Activated CD4-positive, alpha-beta T cell treated with anti-CD3 and anti-CD28 coated beads, Interleukin-2, amount 50 U/mL, for 48 hours (primary cell): Measurements from ENCODE around the gene VAC14.

Experiments used
- DNase-seq, 2 experiments: peaks; one replicate each; pipeline ENCODE4 v3.0.0-alpha.2; 2020

Gene VAC14

DNA sequence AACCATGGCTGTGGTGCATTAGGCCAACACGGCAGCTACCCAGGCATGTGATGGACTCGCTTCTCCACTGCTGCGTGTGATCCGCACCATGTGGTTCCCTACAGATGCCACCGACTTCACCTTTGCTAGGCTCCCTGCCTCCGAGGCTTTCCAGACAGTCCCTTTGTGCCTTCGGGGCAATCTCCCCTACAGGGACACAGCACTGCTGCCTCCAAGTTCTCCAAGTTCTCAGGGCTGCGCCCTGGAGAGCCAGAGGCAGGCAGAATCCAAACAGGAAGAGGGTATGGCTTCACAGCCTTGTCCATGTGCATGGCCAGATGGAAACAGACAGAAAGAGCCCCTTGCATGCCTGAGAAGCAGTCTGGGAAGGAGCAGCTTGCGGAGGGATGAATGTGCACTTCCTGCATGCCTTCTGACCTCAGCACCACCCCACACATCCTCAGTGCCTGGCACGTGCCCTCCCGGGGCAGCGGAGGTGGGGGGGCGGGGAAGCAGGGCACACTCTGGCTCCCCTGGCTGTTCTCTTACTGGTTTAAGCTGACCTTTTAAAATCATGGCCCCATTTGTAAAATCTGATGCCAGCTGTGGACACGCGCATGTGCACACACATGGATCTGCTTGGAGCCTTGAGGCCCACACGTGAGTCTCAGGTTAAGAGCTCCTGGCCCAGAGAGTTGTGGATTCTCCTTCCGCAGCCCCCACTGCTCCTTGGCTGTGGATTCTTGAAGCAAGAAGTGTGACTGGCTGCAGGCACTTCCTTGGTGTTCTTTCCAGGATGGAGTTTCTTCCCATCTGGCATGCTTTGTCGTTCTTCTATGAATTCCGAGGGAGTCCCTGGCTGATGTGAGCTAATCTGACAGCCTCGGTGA lies 59.8 kb downstream of the VAC14 start:
- no peak for DNase-seq

DNA sequence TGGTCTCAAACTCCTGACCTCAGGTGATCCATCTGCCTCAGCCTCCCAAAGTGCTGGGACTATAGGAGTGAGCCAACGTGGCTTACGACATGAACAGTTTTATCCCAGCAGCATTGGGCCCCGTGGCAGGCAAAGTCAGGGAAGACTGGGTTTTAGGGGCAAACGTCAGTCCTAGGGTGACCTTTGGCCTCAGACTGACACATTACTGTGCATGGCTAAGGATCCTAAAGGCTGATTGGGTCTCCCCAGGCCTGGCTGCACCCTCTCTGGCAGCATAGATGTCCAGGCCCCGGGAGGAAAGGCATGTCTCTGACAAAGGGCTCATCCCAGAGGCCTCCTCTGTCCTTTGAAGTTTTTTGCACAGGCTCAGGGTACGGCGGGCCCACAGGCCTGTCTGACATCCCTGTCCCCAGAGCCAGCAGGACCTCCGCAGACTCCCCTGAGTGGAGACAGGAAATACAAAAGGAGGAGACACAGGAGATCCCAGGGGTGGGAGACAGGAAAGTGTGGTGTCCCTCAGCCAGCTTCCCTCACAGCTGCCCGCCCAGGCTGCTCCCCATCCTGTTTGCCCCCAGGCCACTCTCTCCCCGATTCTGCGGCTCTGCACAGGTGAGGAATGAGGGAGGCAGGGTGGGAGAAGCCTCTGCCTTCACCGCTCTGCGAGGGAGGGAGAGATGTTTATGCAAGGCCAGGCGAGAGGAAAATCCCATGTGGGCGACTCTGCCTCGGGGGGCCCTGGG lies 60.6 kb downstream of the VAC14 start:
- DNase-seq = no peak

DNA sequence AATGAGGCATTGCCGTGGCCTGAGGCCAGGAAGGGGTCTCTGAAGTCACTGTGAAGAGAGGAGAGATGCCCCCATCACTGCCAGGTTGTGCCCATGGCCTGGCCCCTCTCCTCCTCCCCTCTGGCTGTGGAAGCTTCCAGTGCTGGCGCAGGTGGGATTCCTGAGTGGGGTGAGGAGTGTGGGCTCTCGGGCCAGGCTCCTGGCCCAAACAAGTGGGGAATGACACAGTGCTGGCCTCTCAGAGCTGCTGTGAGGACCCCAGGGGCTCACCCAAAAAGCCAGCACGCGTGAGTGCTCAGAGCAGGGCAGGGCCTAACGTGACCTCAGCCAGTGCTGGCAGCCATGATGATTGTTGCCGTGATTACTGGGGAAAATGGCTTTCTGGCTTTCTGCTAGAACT lies 61.6 kb downstream of the VAC14 start:
- no peak for DNase-seq

DNA sequence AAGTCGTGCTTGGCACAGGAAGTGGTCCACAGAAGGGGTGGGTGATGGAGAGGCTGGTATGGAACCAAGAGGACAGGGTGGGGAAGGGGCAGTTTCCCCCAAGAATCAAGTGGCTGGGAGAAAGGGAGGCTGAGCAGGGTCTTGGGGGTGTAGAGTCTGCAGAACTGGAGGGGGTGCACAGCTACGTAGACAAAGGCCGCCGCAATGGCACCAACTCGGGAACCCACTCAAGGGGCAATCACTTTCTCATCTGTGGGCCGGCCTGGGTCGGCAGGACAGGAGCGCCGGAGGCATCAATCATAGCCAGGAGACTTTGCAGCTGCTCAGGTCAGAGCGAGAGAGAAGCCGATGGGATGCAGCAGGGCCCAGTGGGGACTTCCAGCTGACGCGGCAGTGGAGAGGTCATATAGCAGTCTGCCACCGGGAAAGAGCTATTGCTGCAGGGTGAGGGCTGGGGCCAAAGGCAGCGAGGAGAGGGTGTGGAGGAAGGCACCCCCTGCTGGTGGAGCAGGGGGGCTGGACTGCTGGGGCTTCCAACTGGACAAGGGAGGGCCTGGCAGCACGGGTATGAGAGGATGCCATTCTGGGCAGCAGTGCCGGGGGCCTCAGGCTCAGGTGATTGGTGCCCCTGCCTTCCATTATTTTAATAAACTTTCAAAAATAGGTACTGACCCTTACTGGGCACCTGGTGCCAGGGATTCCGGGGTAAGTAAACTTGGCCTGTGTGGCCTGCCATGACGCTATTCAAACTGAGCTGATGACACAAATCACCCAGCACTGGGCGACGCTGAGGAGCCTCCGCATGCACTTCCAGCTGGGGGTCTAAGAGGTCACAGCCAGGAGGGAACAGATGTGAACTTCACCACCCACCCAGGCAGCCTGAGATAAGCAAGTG lies 62.6 kb downstream of the VAC14 start:
- DNase-seq = peak; percentile 25 to 51

DNA sequence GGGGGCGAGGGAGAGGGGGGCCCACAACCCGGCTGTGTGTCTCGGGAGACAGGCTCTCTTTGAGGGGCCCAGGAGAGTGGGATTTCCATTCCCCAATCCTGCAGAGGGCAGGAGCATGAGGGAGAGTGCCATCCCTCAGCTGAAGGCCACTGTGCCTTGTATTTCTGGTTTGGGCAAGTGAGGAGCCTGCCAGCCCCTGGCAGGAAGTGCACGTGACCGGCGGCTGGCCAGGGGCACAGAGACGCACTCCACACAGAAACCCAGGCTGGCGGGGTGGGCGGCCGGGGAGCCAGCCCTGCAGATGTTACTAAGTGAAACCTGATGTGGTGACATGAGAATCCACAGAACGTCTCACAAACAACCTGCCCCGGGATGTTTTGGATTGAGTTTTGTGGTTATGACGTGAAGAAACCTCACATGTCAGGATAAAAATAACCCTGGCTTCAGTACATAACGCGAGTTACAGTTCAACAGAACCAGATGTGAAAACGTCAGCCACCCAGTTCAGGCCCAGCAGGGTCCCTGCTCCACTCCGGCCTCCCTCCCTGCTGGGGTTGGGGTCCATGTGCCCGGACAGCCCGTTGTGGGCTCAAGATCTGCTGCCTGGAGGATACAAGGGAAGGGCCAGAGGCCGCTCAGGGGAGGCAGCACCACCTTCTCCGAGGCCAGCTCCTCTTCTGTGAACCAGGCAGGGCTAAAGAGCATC lies 63.4 kb downstream of the VAC14 start:
- peak; percentile 79 to 84 for DNase-seq

DNA sequence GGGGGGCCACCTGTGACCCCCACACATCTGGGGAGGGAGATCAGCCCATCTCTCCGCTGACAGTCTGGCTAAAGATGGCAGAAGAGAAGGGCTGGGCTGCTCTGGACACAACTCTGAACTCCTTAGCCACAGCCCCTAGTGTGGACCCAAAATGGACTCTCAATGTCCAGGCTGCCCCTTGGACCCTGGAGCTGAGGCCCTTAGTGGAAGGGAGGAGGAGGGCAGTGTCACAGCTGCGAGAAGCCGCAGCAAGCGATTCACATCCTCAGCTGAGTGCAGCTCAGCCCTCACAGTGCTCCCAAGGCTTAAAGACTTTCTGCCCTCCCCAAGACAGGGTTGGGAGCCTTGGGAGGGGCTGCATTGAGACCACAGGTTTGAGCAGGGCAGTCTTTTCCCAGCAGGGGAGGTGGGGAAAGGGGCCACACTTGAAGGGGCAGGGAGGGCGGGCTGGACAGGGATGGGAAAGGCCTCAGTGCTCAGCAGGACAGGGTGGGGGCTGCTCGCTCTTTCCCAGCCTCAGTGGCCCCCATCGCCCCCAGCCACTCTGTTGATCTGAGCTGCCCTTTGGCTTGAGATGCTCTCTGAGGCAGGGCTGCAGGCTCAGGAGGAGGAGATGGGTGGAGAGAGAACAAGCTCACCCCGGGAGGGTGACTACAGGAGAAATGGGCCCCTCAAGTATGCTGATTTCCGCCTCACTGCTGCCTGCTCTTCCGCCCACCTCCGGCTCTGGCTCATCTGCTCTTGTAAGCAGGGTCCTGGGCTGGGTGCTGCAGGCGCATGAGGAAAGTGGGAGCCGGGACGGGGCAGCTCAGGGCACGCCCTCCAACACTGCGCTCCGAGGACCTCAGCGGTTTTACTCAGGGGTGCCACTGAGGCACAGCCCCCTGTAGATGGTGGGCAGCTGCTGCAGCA lies 64.2 kb downstream of the VAC14 start:
- DNase-seq = peak in 1 of 2 experiments; percentile 16

DNA sequence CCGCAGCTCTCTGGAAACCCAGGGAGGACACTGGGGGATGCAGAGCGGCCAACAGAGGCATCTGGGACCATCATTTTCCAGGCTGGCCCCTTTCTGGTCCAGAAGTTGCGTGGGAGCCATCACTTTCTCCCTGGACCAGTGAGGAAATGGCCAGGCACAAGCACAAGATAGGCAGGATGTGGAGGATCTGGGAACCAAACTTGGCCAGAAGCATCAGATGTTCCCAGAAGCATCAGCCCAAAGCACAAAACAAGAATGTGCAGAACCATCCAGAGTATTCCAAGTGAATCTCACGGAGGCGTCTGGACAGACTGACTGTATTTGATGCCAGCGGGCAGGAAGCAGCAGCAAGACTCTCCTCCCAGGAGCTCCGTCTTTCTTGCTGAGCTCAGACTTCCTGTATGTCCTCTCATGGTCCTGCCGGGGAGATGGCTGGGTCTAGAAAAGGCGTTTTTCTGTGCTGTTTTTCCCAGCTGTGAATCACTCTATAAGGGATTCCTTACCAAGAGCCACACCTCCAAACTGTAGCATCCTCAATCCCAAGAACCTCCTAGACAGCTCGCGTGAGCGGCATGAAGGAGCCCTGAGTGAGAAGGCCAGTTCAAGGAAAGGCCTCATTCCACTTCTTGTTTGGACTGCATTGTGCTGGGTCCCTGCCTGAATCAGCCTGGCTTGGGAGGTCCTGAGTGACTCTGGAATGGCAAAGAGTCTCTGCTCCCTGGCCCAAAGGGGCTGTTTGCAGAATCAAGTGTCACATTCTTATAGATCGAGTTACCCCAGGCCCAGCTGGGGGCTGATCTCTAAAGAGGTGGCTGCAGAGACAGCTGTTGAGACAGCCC lies 65.6 kb downstream of the VAC14 start:
- DNase-seq = no peak

DNA sequence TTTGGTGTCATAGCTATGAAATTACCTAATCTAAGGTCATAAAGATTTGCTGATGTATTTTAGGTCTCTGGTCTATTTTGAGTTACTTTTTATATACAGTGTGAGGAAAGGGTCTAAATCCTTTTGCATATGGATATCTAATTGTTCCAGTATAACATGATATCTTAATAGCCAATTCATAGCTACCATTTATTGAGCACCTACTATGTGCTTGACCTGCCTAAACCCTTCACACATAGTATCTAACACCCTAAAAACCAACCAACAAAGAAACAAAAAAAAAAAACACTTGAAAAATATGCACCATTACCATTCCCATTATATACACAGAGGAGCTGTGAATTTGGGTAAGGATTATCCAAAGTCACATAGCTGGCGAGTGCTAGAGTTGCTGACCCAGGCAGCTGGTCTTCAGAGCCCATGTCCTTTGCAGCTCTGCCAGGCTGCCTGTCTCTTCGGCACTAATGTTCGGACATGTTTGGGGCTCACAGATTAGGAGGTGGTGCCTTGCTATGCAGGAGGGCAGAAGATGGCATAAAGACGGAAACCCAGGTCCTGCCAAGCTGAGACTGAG lies 66.3 kb downstream of the VAC14 start:
- no peak for DNase-seq

DNA sequence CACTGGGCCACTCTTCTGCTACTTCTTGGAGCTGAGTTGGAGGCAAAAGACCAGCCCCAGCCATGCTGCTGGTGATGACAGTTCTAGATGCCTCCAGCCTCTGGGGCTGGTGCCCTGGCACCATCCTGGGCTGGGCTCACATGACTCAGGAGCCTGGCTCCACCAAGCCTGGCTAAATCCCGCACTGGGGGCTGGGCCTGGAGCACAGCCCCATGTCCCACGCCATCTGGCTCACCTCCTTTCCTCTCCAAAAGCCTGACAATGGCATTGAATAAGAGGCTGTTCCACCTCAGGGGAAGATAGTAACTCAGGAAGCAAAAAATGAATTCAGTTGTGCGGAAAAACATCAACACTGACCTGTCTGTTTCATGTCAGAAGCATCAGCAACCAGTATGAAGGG lies 70.0 kb downstream of the VAC14 start:
- no peak for DNase-seq

DNA sequence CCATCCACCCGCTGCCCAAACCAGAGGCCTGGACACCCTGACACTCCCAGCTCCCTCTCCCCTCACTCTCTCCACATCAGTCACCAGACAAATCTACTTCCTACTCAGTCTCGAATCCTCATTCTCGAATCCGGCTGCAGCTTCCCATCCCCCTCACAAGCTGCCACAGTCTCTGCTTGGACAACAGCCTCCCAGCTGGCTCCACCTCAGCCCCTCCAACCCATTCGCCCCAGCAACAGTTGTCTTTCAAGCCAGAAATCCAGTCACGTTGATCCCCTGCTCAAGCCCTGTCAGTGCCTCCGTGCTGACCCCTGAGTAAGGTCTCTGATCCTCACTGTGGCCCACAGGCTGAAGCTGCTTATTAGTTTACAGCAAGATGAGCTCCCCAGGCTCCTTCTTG lies 70.9 kb downstream of the VAC14 start:
- no peak for DNase-seq

DNA sequence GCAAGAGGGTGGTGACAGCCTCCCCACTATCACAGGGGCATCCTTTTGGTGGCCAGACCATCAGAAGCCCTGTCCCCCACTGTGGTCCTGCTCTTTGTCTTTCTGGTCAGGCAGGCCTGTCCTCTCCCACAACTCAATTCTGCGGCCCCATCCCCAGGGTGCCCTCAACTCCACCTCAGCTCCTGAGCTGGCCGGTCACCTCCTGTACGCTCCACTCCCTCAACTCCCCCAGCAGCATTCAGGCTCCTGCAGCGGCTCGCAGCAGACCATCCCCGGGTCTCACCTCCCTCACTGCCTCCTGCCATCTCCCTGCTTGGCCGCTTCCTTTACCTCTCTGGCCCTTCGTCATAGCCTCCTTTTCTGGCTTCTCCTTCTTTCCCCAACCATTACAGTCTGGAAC lies 71.7 kb downstream of the VAC14 start:
- no peak for DNase-seq

DNA sequence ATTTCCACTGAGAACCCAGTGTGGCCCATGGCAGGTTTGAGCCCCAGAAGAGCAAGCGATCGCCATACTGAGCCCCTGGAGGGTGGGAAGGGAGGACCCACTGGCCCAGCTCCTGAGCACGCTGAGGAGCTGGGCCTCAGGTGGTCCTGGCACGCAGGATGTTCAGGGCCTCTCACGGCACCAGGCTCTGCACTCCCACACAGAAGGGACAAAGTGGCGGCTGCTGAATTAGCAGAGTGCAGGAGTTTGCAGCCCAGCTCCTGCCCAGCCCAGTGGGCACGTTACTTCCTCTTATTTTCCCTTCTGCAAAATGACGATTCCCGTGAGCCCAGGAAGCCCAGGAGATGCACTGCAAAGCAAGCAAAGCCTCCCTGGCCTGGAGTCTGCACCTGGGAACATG lies 72.8 kb downstream of the VAC14 start:
- no peak for DNase-seq

DNA sequence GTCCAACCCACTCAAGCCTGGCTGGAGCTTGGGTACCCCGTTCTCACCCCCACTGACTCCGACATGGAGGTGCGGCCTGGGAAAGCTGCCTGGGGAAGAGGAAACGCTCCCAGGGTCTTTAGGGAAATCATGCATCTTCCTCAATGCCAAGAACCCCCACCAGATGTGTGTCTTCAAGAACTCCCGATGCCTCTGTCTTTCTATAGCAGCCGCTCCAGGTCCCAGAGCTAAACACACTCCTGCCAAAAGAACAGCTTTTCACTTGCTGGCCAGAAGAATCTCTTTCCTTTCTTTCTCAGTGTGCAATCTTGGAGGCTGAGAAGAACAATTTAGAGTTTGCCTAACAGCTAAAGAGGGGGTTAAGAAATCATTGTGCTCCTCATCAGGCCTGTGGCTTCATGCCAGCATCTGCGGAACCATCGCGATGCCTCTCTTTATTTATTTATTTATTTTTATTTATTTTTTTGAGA lies 74.0 kb downstream of the VAC14 start:
- no peak for DNase-seq

DNA sequence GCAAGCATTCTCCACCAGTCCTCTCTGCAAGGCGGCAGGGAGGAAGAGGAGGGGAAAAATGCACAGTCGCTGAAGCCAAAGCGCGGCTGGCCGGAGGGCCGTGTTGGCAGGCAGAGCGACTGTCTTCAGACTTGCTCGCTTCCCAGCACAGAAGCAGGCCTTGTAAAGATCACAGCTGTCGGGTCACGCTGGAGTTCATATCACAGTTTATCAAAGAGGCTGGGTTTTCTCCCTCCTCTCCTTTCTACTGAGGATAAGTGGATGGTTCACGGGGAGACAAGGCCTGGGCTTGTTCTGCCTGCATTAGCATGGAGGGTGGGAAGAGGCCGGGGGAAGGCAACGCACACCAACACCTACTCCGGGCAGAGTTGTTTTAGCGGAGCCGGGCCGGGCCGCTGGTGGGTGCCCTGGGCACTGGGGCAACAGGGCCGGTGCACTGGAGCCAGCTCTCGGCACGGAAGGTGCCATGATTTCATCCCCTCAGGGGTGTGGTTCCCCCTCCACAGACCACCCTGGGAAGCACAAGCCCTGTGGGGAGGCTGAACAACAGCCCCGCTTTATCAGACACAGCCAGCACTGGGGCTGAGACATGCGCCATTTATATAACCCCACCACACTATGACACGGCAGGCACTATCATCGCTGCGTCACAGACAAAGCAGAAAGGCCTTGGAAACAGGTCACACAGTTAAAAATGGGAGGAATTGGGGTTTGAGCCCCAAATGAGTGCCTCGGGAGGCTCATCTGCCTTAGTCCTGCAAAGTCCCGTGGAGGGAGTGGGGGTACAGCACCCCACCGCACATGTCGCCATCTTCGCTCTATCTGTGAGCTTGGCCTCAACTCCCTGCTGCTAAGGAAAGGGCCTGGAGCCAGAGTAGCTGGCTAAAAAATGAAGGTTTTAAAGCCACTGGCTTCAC lies 74.8 kb downstream of the VAC14 start:
- DNase-seq = no peak

DNA sequence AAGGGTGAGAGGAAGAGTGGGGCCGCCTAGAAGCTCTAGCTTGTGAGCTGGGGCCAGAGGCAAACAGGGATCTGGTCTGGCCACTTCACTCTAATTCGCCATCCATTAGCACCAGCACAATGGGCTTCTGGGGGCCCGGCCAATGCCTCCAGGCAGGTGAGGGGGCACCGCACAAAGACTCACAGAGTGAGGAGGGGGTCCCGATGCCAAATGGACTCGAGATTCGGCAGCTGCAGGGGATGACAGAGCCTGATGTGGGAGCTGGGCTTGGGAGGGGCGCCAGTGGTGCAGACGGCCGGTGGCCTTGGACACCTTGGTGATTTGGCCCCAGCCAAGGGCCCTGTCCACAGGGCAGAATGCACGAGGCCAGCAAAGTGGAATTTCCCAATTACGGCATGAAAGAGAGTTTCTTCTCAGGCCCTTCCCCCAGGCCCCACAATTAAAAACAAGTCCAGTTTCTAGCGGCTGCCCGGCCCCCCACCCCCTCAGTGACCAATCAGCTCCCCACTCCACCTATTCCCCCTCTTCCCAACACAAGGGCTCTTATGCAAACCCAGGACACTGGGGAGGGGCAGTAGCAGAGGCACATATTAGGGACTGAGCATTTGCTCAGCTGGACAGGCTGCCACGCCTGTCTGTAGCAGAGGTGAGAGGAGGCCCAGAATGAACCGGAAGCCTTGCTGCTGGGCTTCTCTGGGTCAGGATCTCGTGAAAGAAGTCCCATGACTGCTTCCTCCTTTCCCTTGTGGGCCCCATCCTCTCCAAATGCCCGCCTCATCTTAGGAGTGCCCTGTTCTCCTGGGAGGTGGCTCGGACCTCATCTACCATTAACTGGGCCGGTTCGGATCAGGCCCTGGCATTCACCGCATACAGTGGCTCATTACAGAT lies 75.7 kb downstream of the VAC14 start:
- DNase-seq = no peak

DNA sequence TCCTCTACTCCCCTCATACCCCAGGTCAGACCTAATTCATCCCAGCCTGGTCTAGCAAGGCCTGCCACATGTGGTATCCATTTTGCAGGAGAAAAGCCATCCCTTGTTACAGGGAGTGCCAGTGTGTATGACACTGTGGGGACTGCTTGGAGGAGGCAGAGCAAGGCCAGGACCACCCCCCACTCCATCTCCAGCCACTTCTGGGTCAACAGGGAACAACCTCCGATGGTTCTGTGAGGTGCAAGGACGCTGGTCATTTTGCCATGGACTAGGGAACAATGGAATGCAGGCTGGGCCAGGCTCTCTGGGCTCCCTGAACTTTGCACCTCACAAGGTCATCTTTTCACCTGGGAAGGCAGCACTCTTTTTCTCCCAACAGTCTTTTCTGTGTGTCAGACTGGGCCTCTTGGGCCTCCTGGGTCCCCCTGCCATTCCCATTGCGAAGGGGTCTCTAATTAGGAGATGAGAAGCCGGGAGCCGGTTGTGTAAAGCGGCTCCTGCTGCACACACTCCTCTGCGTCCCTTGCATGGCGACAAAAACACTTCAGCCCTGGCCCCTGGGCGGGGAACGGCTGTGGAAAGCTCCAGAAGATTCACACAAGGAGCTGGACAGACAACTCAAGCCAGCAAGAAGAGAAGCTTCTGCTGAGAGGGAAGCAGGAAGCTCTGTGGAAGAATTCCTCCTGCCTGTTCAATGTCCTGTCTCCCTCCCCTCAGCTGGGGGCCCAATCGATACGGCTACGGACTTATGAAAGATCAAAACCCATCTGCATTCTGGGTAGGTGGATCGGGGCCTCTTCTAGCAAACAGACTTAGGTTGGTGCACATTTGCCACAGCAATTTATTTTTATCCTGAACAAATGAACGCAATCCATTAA lies 76.6 kb downstream of the VAC14 start:
- DNase-seq = no peak

DNA sequence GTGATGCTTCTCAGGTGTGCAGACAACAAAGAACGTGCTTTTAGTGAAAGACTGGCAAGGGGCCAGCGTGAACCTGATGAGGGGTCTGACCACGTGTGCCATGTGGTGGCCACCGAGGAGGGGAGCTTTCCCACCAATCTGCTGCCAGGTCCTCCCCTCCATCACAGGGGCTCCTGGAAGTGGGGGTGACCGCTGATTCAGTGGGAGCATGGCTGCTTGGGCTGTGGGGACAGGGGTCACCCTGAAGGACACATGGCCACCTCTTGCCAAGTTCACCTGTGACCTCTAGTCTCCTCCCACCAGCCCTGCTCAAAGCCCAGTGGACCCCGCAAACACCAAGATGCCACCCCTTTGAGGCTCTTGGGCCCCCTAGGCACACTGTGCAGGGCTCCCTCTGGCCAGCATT lies 77.2 kb downstream of the VAC14 start:
- no peak for DNase-seq
